H1 (cell line): ENCODE measurements around the gene KLK8. TPM values are rescaled to one million over a fixed set of nuclear protein-coding genes. Genes with fewer than 3 reads are reported as not detected.

Experiments used
- CEBPB ChIP-seq: IDR thresholded peaks from 2 replicates; pipeline ENCODE4 v1.6.1; 2012; ENCODE audit warnings: low read depth, low read length
- EGR1 ChIP-seq: IDR thresholded peaks from 2 replicates; pipeline ENCODE4 v1.6.1; 2011; ENCODE audit warnings: low read depth, low read length, borderline replicate concordance
- KDM4A ChIP-seq: IDR thresholded peaks from one replicate; pipeline ENCODE4 v1.7.1; 2012; ENCODE audit warnings: low read depth, mild to moderate bottlenecking, moderate library complexity, low read length, inconsistent platforms; ENCODE audit not compliant: severe bottlenecking
- KDM5A ChIP-seq: fragments of 200-600 bp; IDR thresholded peaks from 2 replicates; pipeline ENCODE4 v1.7.1; 2012; ENCODE audit warnings: mild to moderate bottlenecking, low read length, inconsistent platforms, mixed read lengths
- NANOG ChIP-seq: IDR thresholded peaks from 2 replicates; pipeline ENCODE4 v1.6.1; 2011; ENCODE audit warnings: low read length, low read depth, mild to moderate bottlenecking, inconsistent platforms; ENCODE audit not compliant: insufficient read depth, poor library complexity, severe bottlenecking
- SIX5 ChIP-seq: IDR thresholded peaks from 2 replicates; pipeline ENCODE4 v1.6.1; 2011; ENCODE audit warnings: mild to moderate bottlenecking, low read depth, low read length
- ZNF274 ChIP-seq: IDR thresholded peaks from 2 replicates; pipeline ENCODE4 v1.7.0; 2012; ENCODE audit warnings: low read length, borderline replicate concordance; ENCODE audit errors: extremely low read depth
- polyA plus RNA-seq, 7 experiments: library from polyadenylated mRNA; depleted of rRNA in 3 of 7; stranded (reverse) in 5 of 7; unstranded in 2 of 7; fragments of >200 nt in 5 of 7; fragments of 200-250 nt in 2 of 7; gene quantifications; 1 replicate in 5 of 7; 2 replicates in 1 of 7; 4 replicates in 1 of 7; pipeline versions ENCODE4 v1.2.1 to v1.2.3, GENCODE V29; 2011 to 2013; ENCODE audit warnings: missing spikeins in 2 of 7, mixed read lengths in 2 of 7
- total RNA-seq: library from RNA; stranded (reverse); fragmentation: NEBNext Ultra II Directional; extraction: Animal tissue kit (Norgen Biotek cat#: 25700); gene quantifications from 2 replicates; pipeline ENCODE4 v1.2.1, GENCODE V29; 2021
- TF ChIP-seq, protein P1 (sequence below): fragments of 300-600 bp; sonication (generic); IDR thresholded peaks from 2 replicates; pipeline ENCODE4 v1.7.1; 2012; ENCODE audit warnings: low read length, moderate library complexity, mild to moderate bottlenecking, inconsistent platforms; ENCODE audit not compliant: insufficient replicate concordance

KLK8 gene
- total and polyA plus RNA-seq, 2 of the 8 experiments (the other 6 are each of a cell fraction or from before 2014, with no cell fraction given), result 2.9 to 3.6 TPM

DNA sequence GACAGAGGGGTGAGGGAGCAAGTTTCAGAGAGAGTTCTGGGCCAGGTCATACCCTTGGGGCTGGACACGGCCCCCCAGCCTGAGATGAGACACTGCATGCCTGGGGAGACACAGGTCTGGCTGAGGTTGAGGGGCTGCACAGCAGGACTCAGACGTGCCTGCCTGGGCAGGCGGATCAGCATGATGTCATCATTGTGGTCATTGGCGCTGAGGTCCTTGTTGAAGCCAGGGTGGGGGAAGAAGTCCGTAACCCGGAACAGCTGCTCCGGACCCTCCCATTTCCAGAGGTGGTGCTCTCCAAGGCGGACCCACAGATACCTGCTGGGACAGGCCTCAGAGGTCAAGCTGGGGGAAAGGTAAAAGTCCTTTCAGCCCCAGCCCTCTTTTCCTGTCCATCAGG lies 5.0 kb upstream of the KLK8 start (continued):
- TF ChIP-seq, protein P1, sequence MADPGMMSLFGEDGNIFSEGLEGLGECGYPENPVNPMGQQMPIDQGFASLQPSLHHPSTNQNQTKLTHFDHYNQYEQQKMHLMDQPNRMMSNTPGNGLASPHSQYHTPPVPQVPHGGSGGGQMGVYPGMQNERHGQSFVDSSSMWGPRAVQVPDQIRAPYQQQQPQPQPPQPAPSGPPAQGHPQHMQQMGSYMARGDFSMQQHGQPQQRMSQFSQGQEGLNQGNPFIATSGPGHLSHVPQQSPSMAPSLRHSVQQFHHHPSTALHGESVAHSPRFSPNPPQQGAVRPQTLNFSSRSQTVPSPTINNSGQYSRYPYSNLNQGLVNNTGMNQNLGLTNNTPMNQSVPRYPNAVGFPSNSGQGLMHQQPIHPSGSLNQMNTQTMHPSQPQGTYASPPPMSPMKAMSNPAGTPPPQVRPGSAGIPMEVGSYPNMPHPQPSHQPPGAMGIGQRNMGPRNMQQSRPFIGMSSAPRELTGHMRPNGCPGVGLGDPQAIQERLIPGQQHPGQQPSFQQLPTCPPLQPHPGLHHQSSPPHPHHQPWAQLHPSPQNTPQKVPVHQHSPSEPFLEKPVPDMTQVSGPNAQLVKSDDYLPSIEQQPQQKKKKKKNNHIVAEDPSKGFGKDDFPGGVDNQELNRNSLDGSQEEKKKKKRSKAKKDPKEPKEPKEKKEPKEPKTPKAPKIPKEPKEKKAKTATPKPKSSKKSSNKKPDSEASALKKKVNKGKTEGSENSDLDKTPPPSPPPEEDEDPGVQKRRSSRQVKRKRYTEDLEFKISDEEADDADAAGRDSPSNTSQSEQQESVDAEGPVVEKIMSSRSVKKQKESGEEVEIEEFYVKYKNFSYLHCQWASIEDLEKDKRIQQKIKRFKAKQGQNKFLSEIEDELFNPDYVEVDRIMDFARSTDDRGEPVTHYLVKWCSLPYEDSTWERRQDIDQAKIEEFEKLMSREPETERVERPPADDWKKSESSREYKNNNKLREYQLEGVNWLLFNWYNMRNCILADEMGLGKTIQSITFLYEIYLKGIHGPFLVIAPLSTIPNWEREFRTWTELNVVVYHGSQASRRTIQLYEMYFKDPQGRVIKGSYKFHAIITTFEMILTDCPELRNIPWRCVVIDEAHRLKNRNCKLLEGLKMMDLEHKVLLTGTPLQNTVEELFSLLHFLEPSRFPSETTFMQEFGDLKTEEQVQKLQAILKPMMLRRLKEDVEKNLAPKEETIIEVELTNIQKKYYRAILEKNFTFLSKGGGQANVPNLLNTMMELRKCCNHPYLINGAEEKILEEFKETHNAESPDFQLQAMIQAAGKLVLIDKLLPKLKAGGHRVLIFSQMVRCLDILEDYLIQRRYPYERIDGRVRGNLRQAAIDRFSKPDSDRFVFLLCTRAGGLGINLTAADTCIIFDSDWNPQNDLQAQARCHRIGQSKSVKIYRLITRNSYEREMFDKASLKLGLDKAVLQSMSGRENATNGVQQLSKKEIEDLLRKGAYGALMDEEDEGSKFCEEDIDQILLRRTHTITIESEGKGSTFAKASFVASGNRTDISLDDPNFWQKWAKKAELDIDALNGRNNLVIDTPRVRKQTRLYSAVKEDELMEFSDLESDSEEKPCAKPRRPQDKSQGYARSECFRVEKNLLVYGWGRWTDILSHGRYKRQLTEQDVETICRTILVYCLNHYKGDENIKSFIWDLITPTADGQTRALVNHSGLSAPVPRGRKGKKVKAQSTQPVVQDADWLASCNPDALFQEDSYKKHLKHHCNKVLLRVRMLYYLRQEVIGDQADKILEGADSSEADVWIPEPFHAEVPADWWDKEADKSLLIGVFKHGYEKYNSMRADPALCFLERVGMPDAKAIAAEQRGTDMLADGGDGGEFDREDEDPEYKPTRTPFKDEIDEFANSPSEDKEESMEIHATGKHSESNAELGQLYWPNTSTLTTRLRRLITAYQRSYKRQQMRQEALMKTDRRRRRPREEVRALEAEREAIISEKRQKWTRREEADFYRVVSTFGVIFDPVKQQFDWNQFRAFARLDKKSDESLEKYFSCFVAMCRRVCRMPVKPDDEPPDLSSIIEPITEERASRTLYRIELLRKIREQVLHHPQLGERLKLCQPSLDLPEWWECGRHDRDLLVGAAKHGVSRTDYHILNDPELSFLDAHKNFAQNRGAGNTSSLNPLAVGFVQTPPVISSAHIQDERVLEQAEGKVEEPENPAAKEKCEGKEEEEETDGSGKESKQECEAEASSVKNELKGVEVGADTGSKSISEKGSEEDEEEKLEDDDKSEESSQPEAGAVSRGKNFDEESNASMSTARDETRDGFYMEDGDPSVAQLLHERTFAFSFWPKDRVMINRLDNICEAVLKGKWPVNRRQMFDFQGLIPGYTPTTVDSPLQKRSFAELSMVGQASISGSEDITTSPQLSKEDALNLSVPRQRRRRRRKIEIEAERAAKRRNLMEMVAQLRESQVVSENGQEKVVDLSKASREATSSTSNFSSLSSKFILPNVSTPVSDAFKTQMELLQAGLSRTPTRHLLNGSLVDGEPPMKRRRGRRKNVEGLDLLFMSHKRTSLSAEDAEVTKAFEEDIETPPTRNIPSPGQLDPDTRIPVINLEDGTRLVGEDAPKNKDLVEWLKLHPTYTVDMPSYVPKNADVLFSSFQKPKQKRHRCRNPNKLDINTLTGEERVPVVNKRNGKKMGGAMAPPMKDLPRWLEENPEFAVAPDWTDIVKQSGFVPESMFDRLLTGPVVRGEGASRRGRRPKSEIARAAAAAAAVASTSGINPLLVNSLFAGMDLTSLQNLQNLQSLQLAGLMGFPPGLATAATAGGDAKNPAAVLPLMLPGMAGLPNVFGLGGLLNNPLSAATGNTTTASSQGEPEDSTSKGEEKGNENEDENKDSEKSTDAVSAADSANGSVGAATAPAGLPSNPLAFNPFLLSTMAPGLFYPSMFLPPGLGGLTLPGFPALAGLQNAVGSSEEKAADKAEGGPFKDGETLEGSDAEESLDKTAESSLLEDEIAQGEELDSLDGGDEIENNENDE, result no peak
- TF ChIP-seq NANOG (no peak), KDM4A (no peak), CEBPB (no peak), EGR1 (no peak), SIX5 (no peak), ZNF274 (no peak), KDM5A (no peak)
